GM23248 (cell line): ENCODE data around the gene RASAL2. TPM values are rescaled to one million over a fixed set of nuclear protein-coding genes. Genes with fewer than 3 reads are reported as not detected.

Experiments
- DNase-seq: peaks from one replicate; pipeline ENCODE4 v3.0.0-alpha.2; 2015
- H2AFZ ChIP-seq: fragments of 200-600 bp; sonication (generic); 2 replicates; pipeline ENCODE4 v1.6.1; 2016; ENCODE audit warnings: antibody characterized with exemption
- H3F3A ChIP-seq: fragments of 200-600 bp; sonication (generic); 2 replicates; pipeline ENCODE4 v1.6.1; 2016; ENCODE audit warnings: mild to moderate bottlenecking, antibody characterized with exemption, mixed run types; ENCODE audit not compliant: insufficient read depth
- H3K27ac ChIP-seq: fragments of 200-600 bp; sonication (generic); 2 replicates; pipeline ENCODE4 v1.5.1; 2016; ENCODE audit warnings: mild to moderate bottlenecking
- H3K27me3 ChIP-seq: fragments of 200-600 bp; sonication (generic); replicated peaks from 2 replicates; pipeline ENCODE4 v1.6.1; 2016; ENCODE audit warnings: mild to moderate bottlenecking; ENCODE audit not compliant: insufficient read depth
- H3K36me3 ChIP-seq: fragments of 200-600 bp; sonication (generic); 2 replicates; pipeline ENCODE4 v1.6.1; 2016; ENCODE audit warnings: low read depth, mild to moderate bottlenecking
- H3K4me1 ChIP-seq: fragments of 200-600 bp; sonication (generic); 2 replicates; pipeline ENCODE4 v1.6.1; 2016; ENCODE audit warnings: mild to moderate bottlenecking; ENCODE audit not compliant: insufficient read depth
- H3K4me2 ChIP-seq: fragments of 200-600 bp; sonication (generic); one replicate; pipeline ENCODE4 v1.6.1; 2016; ENCODE audit warnings: mild to moderate bottlenecking; ENCODE audit not compliant: unreplicated experiment
- H3K4me3 ChIP-seq: fragments of 200-600 bp; sonication (generic); 2 replicates; pipeline ENCODE4 v1.5.1; 2016; ENCODE audit warnings: mild to moderate bottlenecking
- H3K79me2 ChIP-seq: fragments of 200-600 bp; sonication (generic); 2 replicates; pipeline ENCODE4 v1.6.1; 2016; ENCODE audit warnings: mild to moderate bottlenecking; ENCODE audit not compliant: insufficient read depth
- H3K9ac ChIP-seq: fragments of 200-600 bp; sonication (generic); 2 replicates; pipeline ENCODE4 v1.6.1; 2016; ENCODE audit warnings: mild to moderate bottlenecking
- H3K9me2 ChIP-seq: fragments of 200-600 bp; sonication (generic); 2 replicates; pipeline ENCODE4 v1.6.1; 2016; ENCODE audit warnings: mixed run types, mild to moderate bottlenecking, moderate library complexity; ENCODE audit not compliant: insufficient read depth
- H3K9me3 ChIP-seq: fragments of 200-600 bp; sonication (generic); one replicate; pipeline ENCODE4 v1.6.1; 2017; ENCODE audit warnings: low read depth
- H4K20me1 ChIP-seq: fragments of 200-600 bp; sonication (generic); 2 replicates; pipeline ENCODE4 v1.6.0; 2016; ENCODE audit not compliant: insufficient read depth
- EZH2 ChIP-seq: fragments of 200-600 bp; sonication (generic); IDR thresholded peaks from 2 replicates; pipeline ENCODE4 v1.6.1; 2018; ENCODE audit warnings: antibody characterized with exemption, mild to moderate bottlenecking; ENCODE audit not compliant: insufficient read depth, poor library complexity, severe bottlenecking
- EZH2phosphoT487 ChIP-seq: fragments of 200-600 bp; sonication (generic); IDR thresholded peaks from 2 replicates; pipeline ENCODE4 v1.6.1; 2018; ENCODE audit warnings: antibody characterized with exemption, moderate library complexity, mild to moderate bottlenecking, low read depth; ENCODE audit not compliant: insufficient read depth
- WGBS, 2 experiments: methylation state at CpG; one replicate each; pipeline ENCODE4 v1.1.6; 2015 to 2017; ENCODE audit warnings: low lambda C conversion rate in 2 of 2, low coverage in 1 of 2; ENCODE audit errors: missing lambda C conversion rate in 2 of 2; 5-methylcytosine and 5-hydroxymethylcytosine counted together
- in situ Hi-C: fragments of 300-500 bp; cut with MboI; formaldehyde crosslinking; loops from 2 replicates; pipeline ENCODE4 v1.15.0; 2020
- polyA plus RNA-seq: library from polyadenylated mRNA; unstranded; fragments of >200 nt; fragmentation: Nextera tagmentation; extraction: Ambion mirVana; gene quantifications from 2 replicates; pipeline ENCODE4 v1.2.1, GENCODE V29; 2016
- total RNA-seq: library from RNA; depleted of rRNA; stranded (reverse); fragments of >200 nt; shearing (Covaris generic); gene quantifications from 2 replicates; pipeline ENCODE4 v1.2.3, GENCODE V29; 2014

The RASAL2 gene
- total and polyA plus RNA-seq, 2 experiments from 2014 or later, result 10.1 to 23.1 TPM

GRCh38 chr1:178048883-178049282 lies 45.0 kb upstream of the RASAL2 start:
- in situ Hi-C loops, result no loop called here

GRCh38 chr1:178050084-178050483 lies 43.8 kb upstream of the RASAL2 start:
- Histone ChIP-seq H3K4me1 (peaks cover 37% of the 10 kb centered on the region), H3K4me2 (no peak overlapping the region), H3K9ac (no peak overlapping the region), H3K9me3 (no peaks in the 10 kb centered on the region), H3K27ac (no peak overlapping the region), H4K20me1 (no peaks in the 10 kb centered on the region), H2AFZ (no peak overlapping the region), H3K4me3 (no peak overlapping the region), H3K79me2 (no peaks in the 10 kb centered on the region), H3K9me2 (no peaks in the 10 kb centered on the region), H3K36me3 (no peaks in the 10 kb centered on the region), H3F3A (peaks cover 15% of the 10 kb centered on the region; the same call in 1 of the 2 replicates), H3K27me3 (no peaks in the 10 kb centered on the region)
- no peak for DNase-seq
- in situ Hi-C loops, result no loop called here
- 83 to 91% methylated on average over 6 of the region's 6 CpGs for whole genome bisulfite sequencing, 2 experiments
- TF ChIP-seq EZH2phosphoT487, result no peak
- TF ChIP-seq EZH2, result no peak

More at GRCh38 chr1:178048883-178049282, 45.0 kb upstream of the RASAL2 start:
- H3K4me3 ChIP-seq, result no peak overlapping the region
- peaks cover 15% of the 10 kb centered on the region; the same call in 1 of the 2 replicates for H3F3A ChIP-seq
- no peaks in the 10 kb centered on the region for H3K36me3 ChIP-seq
- H3K79me2 ChIP-seq, result no peaks in the 10 kb centered on the region
- H3K27ac ChIP-seq, result peak overlapping the region; percentile 51
- H3K9me2 ChIP-seq, result no peaks in the 10 kb centered on the region
- no peaks in the 10 kb centered on the region for H3K9me3 ChIP-seq
- no peak for DNase-seq
- no peak overlapping the region for H3K9ac ChIP-seq
- no peaks in the 10 kb centered on the region for H3K27me3 ChIP-seq
- no peaks in the 10 kb centered on the region for H4K20me1 ChIP-seq
- H3K4me2 ChIP-seq, result peak overlapping the region; percentile 1
- peaks cover 32% of the 10 kb centered on the region for H3K4me1 ChIP-seq
- TF ChIP-seq EZH2, result no peak
- TF ChIP-seq EZH2phosphoT487, result no peak
- no peak overlapping the region for H2AFZ ChIP-seq

- H3K9me3 ChIP-seq, result no peaks in the 10 kb centered on the region
- no peak overlapping the region for H2AFZ ChIP-seq
- H4K20me1 ChIP-seq, result no peaks in the 10 kb centered on the region
- H3K4me3 ChIP-seq, result no peak overlapping the region
- no peak overlapping the region for H3K9ac ChIP-seq
- TF ChIP-seq EZH2phosphoT487 (no peak), EZH2 (no peak)
- H3K4me2 ChIP-seq, result no peak overlapping the region
- 76% methylated on average over 3 of the region's 3 CpGs for WGBS, 2 experiments
- H3K27ac ChIP-seq, result no peak overlapping the region
- no peaks in the 10 kb centered on the region for H3K27me3 ChIP-seq
- H3K9me2 ChIP-seq, result no peaks in the 10 kb centered on the region
- in situ Hi-C loops, result no loop called here
- H3K36me3 ChIP-seq, result no peaks in the 10 kb centered on the region
- peaks cover 15% of the 10 kb centered on the region; the same call in 1 of the 2 replicates for H3F3A ChIP-seq
- H3K79me2 ChIP-seq, result no peaks in the 10 kb centered on the region
- peaks cover 46% of the 10 kb centered on the region for H3K4me1 ChIP-seq
- DNase-seq, result no peak
These were observed 42.8 kb upstream of the RASAL2 start for GRCh38 chr1:178051071-178051470.

- no peaks in the 10 kb centered on the region for H3K9me2 ChIP-seq
- no peak overlapping the region for H3K4me2 ChIP-seq
- H2AFZ ChIP-seq, result peak overlapping the region; percentile 1; the same call in 1 of the 2 replicates
- H3K4me1 ChIP-seq, result peaks cover 49% of the 10 kb centered on the region
- TF ChIP-seq EZH2phosphoT487, result no peak
- no peak for TF ChIP-seq EZH2
- no peaks in the 10 kb centered on the region for H3K36me3 ChIP-seq
- no peak overlapping the region for H3K27ac ChIP-seq
- H3K9ac ChIP-seq, result no peak overlapping the region
- no peaks in the 10 kb centered on the region for H3K9me3 ChIP-seq
- 57 to 59% methylated on average over 10 of the region's 10 CpGs for WGBS, 2 experiments
- DNase-seq, result peak; percentile 54
- no peaks in the 10 kb centered on the region for H3K79me2 ChIP-seq
- in situ Hi-C loops, result no loop called here
- H3K4me3 ChIP-seq, result no peak overlapping the region
- H3K27me3 ChIP-seq, result no peaks in the 10 kb centered on the region
- H3F3A ChIP-seq, result peaks cover 25% of the 10 kb centered on the region
- H4K20me1 ChIP-seq, result no peaks in the 10 kb centered on the region
These were observed 41.0 kb upstream of the RASAL2 start for GRCh38 chr1:178052650-178053461.
